ENCODE results near the gene MPRIP.

DNA sequence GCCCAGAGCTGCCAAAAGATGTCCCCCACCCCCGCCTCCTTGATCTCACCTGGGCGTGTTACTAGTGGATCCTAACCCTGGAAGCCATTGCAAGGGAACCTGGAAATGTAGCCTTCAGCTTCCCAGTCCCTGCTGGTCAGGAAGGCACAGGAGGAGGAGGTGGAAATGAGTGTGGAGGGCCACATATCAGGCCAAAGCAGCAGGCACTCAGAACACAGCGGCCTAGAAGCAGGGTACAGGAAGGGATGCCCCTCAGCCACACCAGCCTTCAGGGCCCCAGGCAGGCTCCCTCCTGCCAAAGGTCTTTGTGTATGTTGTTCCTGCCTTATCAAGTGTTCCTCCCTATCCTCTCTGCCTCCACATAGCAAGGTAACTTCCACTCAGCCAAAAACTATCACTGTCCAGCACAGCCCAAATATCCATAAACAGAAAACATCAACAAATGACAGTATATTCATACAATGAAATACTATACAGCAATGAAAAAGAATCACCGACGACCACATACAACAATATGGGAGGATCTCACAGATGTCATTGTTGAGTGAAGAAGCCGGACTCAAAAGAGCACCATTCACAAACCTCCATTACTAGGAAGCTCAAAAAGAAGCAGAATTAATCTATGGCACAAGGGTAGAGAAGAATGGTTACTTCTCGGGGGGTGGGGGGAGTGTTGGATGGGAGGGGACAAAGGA is 42.2 kb upstream of the MPRIP start:
- TF ChIP-seq REST (IDR thresholded peaks at IDR 0.05; ENCODE audit: insufficient read depth in 1 of 2, low read depth in 2 of 2, low read length in 2 of 2) (no peak), TAF1 (IDR thresholded peaks at IDR 0.05; ENCODE audit: borderline replicate concordance, insufficient read depth, low read length) (no peak), POLR2AphosphoS5 (IDR thresholded peaks at IDR 0.05; ENCODE audit: low read depth, low read length) (no peak), SIN3A (IDR thresholded peaks at IDR 0.05; ENCODE audit: borderline replicate concordance, insufficient read depth, low read length) (no peak), FOXP2 (optimal IDR thresholded peaks at IDR 0.05; ENCODE audit: borderline replicate concordance, extremely low read depth, extremely low read length, insufficient read depth) (no peak)
